HAP-1 (cell line): ENCODE data around the gene GK2.

Source experiments
- DNase-seq, 2 experiments: peaks; one replicate each; pipeline ENCODE4 v3.0.0-alpha.2; 2016 to 2020; ENCODE audit warnings: low spot score in 2 of 2
- H3K27me3 ChIP-seq: fragments of 250-450 bp; sonication (Bioruptor Pico); 2 replicates; pipeline ENCODE4 v1.5.1; 2020; ENCODE audit warnings: low read depth, mild to moderate bottlenecking, moderate library complexity
- H3K36me3 ChIP-seq: fragments of 250-450 bp; sonication (Bioruptor Pico); replicated peaks from 2 replicates; pipeline ENCODE4 v1.5.1; 2020; ENCODE audit warnings: mild to moderate bottlenecking
- H3K4me1 ChIP-seq: fragments of 250-450 bp; sonication (Bioruptor Pico); 2 replicates; pipeline ENCODE4 v1.5.1; 2020; ENCODE audit warnings: mild to moderate bottlenecking
- H3K4me3 ChIP-seq: fragments of 250-450 bp; sonication (Bioruptor Pico); 2 replicates; pipeline ENCODE4 v1.5.1; 2020; ENCODE audit warnings: mild to moderate bottlenecking, moderate library complexity
- H3K9me3 ChIP-seq: fragments of 250-450 bp; sonication (Bioruptor Pico); 2 replicates; pipeline ENCODE4 v1.5.1; 2020; ENCODE audit warnings: mild to moderate bottlenecking, moderate library complexity
- in situ Hi-C: fragments of 300-500 bp; cut with MboI; formaldehyde crosslinking; loops from 3 replicates; pipeline ENCODE4 v1.14.3; 2020; ENCODE audit warnings: low sequenced_read_pairs, inconsistent platforms, mixed read lengths

Gene GK2

GRCh38 chr4:79362626-79363025 lies 45.4 kb downstream of the GK2 start:
- Histone ChIP-seq H3K27me3 (no peaks in the 10 kb centered on the region), H3K36me3 (no peaks in the 10 kb centered on the region), H3K9me3 (no peaks in the 10 kb centered on the region), H3K4me1 (no peaks in the 10 kb centered on the region), H3K4me3 (no peak overlapping the region)
- in situ Hi-C loops = no loop called here
- no peak for DNase-seq

DNA sequence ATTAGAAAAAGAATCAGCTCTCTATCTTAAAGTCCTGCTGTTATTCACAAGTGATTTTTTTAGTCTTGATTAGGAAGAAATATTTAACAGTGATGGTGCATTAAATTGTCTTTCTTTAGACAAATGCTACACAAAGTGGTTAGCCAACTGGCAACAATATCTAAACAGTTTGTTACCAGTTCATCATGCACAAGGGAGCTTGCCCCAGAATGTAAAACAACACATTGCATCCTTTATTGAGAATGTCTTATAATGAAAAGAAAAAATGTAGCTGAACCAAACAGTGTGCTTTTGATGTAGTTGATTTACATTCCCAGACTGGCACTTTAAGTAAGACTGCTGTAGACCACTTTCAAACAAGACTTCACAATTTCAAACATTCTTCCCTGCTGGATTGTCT lies 48.0 kb downstream of the GK2 start:
- in situ Hi-C loops = no loop called here
- Histone ChIP-seq H3K27me3 (no peaks in the 10 kb centered on the region), H3K9me3 (no peaks in the 10 kb centered on the region), H3K4me3 (no peak overlapping the region), H3K4me1 (no peaks in the 10 kb centered on the region), H3K36me3 (no peaks in the 10 kb centered on the region)
- no peak for DNase-seq

DNA sequence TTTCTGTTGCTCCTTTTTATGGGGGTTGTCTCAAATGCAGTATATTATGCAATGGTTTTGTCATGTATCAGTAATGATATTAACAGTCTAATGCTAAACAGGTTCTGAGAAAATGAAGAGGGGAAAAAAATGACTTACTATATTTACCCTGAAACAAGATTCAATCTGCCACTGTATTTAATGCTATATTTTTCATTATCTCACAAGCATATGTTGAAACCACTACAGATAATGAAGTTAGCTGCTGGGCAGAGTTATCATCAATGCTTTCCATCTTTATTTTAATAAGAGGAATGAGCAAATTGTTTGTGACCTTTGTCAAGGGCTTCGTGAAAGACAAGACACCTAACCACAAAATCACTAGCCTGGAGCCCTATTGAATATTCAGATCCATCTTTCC lies 49.6 kb downstream of the GK2 start:
- no peaks in the 10 kb centered on the region for H3K27me3 ChIP-seq
- H3K9me3 ChIP-seq = no peaks in the 10 kb centered on the region
- H3K36me3 ChIP-seq = no peaks in the 10 kb centered on the region
- H3K4me1 ChIP-seq = no peaks in the 10 kb centered on the region
- in situ Hi-C loops = no loop called here
- DNase-seq = no peak
- H3K4me3 ChIP-seq = no peak overlapping the region

GRCh38 chr4:79357365-79357764 lies 50.7 kb downstream of the GK2 start:
- H3K9me3 ChIP-seq = no peaks in the 10 kb centered on the region
- no peak overlapping the region for H3K4me3 ChIP-seq
- no peak for DNase-seq
- no peaks in the 10 kb centered on the region for H3K4me1 ChIP-seq
- in situ Hi-C loops = no loop called here
- H3K36me3 ChIP-seq = no peaks in the 10 kb centered on the region
- no peaks in the 10 kb centered on the region for H3K27me3 ChIP-seq
